Superior temporal gyrus (tissue), 1 donor: ENCODE results near the gene FAM72A.
"Not testable (repeated sequence)": the region's sequence is repeated elsewhere in the genome, so short reads cannot be mapped to it uniquely, and the experiment has no call there.

Experiments
- DNase-seq: peaks from one replicate; pipeline ENCODE4 v3.0.0-alpha.2; 2016; ENCODE audit errors: extremely low spot score

FAM72A gene

GRCh38 chr1:206202789-206203363 lies at the start of gene FAM72A:
Gene FAM72A (minus strand): TSS chr1:206202839. CDS start chr1:206202025, 814 bp downstream.
- peak; percentile 100 for DNase-seq

GRCh38 chr1:206250953-206251681 lies 48.5 kb upstream of the FAM72A start:
- DNase-seq: not testable (repeated sequence)

GRCh38 chr1:206246129-206246886 lies 43.7 kb upstream of the FAM72A start:
- DNase-seq: not testable (repeated sequence)

GRCh38 chr1:206245479-206245878 lies 42.8 kb upstream of the FAM72A start:
- not testable (repeated sequence) for DNase-seq

GRCh38 chr1:206243335-206243734 lies 40.7 kb upstream of the FAM72A start:
- DNase-seq: not testable (repeated sequence)

GRCh38 chr1:206240288-206240687 lies 37.6 kb upstream of the FAM72A start:
- not testable (repeated sequence) for DNase-seq

- DNase-seq: not testable (repeated sequence)
Observed at GRCh38 chr1:206235190-206235589, 32.6 kb upstream of the FAM72A start.

GRCh38 chr1:206234189-206234916 lies 31.7 kb upstream of the FAM72A start:
- not testable (repeated sequence) for DNase-seq

- not testable (repeated sequence) for DNase-seq
Observed at GRCh38 chr1:206232970-206233645, 30.5 kb upstream of the FAM72A start.

GRCh38 chr1:206231989-206232388 lies 29.4 kb upstream of the FAM72A start:
- DNase-seq: not testable (repeated sequence)

- DNase-seq: not testable (repeated sequence)
Observed at GRCh38 chr1:206229286-206229685, 26.6 kb upstream of the FAM72A start.

GRCh38 chr1:206226886-206227285 lies 24.2 kb upstream of the FAM72A start:
- not testable (repeated sequence) for DNase-seq

- DNase-seq: not testable (repeated sequence)
Observed at GRCh38 chr1:206225386-206225785, 22.7 kb upstream of the FAM72A start.

- DNase-seq: peak; percentile 2
Observed at GRCh38 chr1:206224190-206224776, 21.6 kb upstream of the FAM72A start.

- DNase-seq: not testable (repeated sequence)
Observed at GRCh38 chr1:206221585-206221984, 18.9 kb upstream of the FAM72A start.

- peak; percentile 5 for DNase-seq
Observed at GRCh38 chr1:206220332-206221000, 17.8 kb upstream of the FAM72A start.

- not testable (repeated sequence) for DNase-seq
Observed at GRCh38 chr1:206219514-206220331, 17.1 kb upstream of the FAM72A start.

- DNase-seq: not testable (repeated sequence)
Observed at GRCh38 chr1:206218765-206219164, 16.1 kb upstream of the FAM72A start.

GRCh38 chr1:206218285-206218684 lies 15.6 kb upstream of the FAM72A start:
- not testable (repeated sequence) for DNase-seq
